ENCODE measurements around the gene PDLIM1.

The PDLIM1 gene

DNA sequence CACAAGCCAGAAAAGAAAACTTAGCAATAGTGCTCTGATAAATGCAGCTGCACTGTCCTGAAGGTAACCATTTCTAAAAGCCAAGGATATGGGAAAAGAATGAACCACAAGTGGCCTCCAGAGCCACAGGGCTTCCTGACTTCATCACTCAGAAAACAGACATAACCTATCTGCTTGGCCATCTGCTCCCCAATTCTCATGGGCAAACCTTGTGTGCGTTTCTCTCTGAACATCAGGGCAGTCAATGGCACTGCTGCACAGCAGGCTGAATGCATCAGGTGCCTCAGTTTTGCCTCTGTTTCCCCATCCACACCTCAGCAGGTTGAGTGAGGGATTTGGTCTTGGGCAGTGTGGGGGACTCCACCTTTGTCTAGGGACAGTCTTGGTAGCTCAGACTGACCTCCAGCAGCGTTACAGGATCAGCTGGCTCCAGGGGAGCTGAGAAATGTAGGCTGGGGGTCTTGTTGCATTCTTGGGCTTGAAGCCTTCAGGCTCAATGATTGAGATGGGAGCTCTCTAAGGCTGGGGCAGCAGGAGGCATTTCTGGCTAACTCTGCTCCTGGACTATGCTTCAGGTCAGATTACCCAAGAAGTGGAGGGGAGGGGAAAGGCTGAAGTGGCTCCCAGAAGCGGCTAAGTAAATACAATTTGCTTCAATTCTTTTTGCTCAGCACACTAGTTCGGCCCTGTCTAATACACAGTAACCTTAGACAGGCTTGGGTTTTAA is 23.6 kb upstream of the PDLIM1 start:
- no peak for DNase-seq (ENCODE audit: low read depth)

DNA sequence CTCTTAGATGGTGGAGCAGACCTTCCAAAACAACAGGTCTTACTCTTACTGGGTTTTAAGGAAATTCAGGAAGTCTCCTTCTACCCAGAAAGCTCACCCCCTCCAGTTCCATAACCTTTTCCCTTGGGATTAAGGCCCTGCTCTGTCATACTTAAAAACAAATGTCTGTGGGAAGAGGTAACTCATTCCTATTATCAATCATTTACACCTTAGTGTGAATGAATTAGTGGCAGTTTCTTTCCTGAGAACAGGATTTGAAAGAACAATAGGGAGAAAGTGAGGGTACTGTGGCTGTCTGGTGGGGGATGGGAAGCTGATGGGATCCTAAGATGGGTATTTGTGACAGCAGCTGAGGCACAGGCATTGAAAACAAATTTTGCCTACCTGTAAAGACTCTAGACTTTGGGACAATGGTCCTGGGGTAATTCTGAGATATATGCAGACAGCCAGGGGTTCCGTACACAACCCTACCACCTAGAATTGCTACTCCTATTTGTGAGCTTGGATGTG is 22.2 kb upstream of the PDLIM1 start:
- no peak for DNase-seq (ENCODE audit: low read depth)

DNA sequence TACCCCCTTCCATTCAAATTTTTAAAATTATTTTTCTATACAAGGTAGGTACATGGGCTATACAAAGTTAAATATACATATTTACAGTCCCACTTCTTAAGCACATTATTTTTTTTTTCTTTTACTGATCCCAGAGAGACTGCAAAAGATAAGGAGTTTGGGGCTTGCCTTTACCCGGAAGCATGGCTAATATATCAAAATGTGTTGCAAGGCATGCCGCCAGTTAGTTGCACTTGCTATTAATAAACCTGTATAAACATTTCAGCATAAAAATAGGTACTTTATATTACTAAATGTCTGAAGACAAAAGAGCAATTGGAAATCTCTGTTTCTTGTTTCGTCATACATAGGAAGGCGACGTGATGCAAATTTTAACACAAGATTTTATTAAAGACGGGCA is 21.5 kb upstream of the PDLIM1 start:
- DNase-seq (ENCODE audit: low read depth): no peak

DNA sequence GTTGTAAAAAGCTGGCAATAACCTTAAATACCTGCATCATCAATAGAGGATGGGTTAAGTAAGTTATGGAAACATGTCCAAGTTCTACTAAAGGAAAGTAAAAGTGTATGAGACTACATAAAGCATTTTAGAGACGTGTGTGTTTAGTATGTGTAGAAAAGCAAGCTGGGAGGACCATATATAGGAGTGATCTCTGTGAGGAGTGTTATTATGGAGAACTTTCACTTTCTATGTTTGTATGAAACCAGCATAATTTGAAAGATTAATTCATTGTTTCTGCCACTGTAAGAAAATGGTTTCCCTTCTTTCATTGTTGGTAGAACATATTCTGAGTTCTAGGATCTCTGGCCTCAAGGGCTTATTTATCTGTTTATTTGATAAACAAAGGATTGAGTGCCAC is 19.2 kb upstream of the PDLIM1 start:
- DNase-seq (ENCODE audit: low read depth): no peak

DNA sequence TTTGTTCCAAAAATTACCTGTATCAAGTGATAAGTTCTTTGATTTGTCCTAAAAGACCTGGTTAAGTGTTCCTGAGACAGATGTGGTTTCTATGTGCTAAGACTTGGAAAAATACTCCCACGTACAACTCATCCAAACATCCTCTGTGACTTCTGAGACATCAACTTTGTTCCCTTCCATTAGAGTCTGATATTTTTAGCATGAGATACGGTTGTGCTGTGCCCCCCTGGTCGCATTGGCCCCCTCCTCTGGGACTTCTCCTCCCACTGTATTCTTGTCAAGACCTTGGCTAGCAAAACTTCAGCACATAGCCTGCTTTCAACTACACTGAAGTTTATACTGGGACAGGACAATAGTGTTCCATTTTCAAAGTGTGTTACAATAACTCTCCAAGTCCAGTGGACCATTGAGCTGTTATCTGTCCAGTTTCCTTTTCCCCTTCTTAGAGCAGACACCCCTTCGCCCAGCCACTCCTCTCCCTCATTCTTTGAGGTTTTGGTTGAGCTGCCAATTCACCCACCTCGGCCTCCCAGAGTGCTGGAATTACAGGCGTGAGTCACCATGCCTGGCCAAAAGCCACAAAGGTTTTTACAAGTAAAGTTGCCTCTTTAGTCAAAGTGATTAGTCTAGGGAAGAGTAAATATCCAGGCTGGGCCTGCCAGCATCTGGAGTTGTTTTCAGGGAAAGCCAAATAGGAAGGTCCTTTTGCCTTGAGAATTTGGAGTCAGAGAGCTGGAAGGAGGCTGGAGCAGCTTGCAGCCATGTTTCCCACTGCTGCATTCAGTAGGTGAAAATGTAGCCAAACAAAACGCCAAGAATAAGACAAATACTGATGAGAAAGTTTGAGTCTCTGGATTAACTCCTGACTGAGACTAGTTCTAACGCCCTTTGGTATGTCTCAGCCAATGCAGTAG is 17.8 kb upstream of the PDLIM1 start:
- DNase-seq (ENCODE audit: low read depth): no peak

DNA sequence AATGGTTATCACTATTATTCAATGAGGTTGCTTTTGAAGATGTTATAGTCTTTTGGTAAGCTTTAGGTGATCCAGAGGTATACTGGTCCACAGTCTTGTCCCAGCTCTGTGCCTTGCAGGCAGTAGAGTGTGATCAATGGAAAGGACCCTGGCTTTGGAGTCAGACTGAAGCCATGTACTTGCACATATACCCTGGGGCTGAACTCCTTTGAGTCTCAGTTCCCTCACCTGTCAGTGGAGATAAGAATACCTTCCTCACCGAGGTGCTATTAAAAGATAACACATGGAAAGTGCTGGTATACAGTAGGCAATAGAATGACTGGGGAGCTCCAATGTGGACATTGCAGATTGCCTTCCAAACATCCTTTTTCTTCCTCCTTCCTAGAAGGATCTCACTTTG is 16.0 kb upstream of the PDLIM1 start:
- no peak for DNase-seq (ENCODE audit: low read depth)

DNA sequence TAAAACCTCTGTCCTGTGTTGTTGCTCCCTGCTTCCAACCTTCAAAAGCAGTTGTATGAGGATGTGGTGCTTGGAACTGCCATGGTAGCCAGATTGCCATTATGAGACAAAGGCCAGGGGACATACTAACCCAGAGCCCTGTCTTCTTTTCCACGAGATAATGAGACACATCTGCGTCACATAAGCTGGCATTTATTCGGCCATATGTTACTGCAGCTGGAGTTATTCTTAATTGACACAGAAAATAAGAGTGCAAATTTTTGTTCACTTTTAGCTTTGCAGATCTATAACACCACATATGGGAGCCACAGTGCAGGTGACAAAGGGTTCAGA is 15.5 kb upstream of the PDLIM1 start:
- no peak for DNase-seq (ENCODE audit: low read depth)

DNA sequence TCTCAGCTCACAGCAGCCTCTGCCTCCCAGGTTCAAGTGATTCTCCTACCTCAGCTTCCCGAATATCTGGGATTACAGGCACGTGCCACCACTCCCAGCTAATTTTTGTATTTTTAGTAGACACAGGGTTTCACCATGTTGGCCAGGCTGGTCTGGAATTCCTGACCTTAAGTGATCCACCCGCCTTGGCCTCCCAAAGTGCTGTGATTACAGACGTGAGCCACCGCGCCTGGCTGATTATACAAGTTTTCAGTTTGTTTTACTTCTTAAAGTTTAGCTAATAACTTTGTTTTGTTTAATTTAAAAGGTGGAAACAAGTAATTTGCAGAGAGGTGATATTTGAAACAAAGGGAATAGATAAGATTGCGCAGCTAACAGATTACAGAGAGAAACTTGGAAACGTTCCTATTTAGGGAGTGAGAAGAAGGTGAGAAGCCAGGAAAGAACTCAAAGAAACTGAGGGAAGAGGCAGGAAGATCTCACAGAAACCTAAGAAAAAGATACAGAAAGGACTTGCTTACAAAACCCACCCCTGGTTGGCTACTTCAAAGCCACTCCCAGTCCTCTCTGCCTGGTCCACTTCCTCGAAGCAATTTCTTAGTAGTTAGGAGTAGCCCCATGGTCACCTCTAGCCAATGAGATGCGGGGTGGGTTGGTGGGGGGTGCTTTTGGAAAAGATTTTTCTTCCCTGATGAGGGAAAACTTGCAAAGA is 15.0 kb upstream of the PDLIM1 start:
- DNase-seq (ENCODE audit: low read depth): no peak

DNA sequence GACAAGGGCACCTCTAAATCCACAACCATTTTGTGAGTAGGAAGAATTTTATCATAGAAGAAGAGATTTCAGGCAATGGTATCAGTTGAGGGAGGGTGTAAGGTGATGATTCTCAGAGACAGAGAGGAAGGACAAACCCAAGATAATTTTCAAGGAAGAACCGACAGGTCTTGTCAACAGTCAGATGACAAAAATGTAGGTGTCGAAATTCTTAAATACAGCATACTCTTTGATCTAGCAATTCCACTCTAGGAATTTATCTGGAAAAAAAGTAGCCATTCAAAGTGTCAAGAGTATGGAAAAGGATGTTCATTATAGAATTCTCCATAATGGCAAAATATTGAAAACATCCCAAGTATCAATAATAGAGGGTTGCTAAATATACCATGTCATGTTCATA is 14.2 kb upstream of the PDLIM1 start:
- DNase-seq (ENCODE audit: low read depth): no peak

DNA sequence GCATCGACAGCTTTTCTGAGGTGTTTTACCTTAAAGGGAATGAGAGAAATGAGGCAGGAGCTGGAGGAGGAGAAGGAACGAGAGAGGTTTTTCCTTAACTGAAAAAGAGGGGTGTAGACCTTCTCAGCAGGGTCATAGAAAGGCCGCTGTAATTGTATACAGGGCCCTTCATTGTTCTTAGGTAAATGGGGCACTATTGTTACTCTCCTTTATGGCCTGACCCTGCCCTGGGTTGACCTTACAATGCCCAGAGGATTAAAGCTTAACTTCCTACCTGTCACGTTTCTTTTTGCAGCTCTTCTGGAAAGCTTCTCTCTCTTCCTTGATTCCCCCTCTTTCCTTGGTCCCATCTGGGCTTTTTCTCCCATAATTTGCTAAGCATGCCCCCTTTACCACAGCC is 13.7 kb upstream of the PDLIM1 start:
- DNase-seq (ENCODE audit: low read depth): no peak

DNA sequence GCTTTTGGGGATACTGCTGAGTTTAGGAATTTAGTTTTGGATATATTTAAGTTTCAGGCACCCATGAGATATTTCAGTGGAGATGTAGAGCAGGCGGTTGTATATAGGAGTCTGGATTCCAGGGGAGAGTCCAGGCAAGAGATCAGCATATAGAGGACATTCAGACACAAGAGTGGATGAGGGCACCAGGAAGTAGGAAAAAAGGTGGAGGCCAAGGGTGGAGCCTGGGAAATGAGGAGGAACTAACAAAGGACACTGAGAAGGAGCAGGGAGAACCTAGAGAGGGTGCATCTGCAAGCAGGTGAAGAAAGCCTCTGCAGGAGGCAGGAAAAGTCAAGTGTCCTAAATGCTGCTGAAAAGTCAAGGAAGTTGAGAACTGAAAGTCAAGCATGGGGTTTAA is 13.1 kb upstream of the PDLIM1 start:
- DNase-seq (ENCODE audit: low read depth): no peak

DNA sequence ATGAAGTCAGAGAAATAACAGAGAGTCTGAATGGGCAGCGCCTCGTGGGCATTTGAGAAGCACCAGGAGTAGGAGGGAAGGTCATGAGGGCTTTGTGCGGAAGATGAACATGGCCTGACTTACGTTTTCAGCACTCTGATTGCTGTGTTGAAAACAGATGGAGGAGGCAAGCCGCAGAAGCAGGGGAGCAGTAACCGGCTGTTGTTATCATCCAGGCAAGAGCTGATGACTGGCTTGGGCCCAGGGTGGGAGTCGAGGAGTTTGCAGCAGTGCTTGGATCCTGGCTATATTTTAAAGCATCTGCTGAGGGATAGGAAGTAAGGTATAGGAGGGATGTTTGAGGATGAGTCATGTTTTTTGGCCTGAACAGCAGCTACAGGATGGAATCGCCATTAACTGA is 12.7 kb upstream of the PDLIM1 start:
- no peak for DNase-seq (ENCODE audit: low read depth)

DNA sequence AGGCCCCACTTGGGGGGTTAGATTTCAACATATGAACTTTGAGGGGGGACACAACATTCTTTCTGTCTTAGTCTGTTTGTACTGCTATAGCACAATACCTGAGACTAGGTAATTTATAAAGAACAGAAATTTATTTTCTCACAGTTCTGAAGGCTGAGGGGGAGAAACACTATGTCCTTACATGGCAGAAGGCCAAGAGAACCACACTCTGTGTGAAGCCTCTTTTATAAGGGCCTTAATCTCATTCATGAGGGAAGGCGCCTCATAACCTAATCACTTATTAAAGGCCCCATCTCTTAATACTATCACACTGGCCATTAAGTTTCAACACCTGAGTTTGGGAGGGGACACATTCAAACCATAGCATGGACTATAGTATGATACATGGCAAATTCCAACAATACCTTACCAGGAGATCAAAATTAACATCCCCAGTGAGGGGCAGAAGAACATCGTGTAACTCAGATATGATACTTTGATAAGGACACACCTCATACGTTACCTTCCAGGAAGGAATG is 9.3 kb upstream of the PDLIM1 start:
- DNase-seq (ENCODE audit: low read depth): no peak

DNA sequence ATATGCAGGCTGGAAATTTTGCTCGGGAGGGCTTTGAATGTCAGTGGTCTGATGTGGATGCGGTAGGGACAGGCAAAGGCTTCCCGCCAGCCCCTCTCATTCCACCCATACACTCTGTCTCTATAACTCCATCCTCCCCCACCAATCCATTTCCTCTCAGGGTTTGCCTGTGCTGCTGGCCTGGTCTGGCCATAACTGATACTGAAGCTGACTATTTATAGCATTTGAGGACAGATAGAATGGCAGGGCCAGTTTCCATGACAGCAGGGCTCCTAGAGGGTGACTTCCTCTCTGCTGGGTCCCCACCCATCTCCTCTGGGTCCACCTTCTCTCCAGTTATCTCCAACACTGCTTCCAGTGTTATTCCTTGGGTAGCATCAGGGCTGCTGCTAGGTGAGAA is 6.6 kb upstream of the PDLIM1 start:
- DNase-seq (ENCODE audit: low read depth): no peak

DNA sequence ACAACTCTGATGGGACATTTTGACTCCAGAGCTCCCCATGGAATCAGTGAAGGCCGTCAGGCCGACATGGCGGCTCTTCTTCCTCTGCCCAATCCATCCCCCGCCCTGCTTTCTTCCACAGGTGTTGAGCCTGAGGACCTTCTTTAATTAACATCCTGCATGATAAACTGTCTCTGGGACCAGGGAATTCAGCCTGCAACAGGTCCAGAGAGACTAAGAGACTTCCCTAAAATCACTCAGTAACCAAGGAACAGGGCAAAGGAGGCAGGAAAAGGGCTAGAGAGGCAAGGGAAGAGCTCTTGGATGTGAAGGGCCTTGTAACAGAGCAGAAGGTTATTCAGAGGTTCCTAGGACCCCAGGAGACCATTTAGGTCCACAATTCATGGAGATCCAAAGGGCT is 6.0 kb upstream of the PDLIM1 start:
- DNase-seq (ENCODE audit: low read depth): no peak

DNA sequence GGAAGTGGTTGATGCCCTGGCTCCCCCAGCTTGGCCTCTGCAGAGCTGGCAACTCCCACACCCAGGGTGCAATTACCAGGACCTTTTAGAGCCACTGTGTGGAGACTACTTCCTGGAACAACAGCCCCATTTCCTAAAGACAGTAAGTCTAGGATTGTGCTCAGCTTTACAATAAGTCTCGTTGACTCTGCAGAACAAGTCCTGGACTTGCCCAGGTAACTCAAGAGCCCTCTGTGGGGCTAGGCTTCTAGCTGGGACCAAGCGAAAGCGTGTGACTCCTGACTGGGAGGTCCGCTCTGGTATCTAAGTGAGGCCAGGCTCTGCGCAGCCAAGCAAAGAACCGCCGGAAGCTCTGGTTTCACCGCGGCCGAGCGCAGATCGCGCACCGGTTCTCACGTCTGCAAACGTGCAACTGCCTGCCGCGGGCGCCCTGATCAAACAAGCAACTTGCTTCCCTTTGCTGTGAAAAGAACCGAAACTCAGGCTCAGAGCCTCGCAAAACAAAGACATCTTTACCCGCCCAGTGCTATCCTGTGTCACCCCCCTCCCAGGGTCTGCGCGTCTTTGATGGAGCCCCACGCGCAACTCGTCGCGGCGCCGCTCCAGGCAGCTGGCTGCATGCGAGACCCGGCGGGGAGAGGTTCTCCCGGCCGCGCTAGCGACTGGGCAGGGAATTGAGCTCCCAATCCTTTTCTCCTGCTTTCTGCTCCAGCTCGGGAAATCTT is 4.4 kb upstream of the PDLIM1 start:
- no peak for DNase-seq (ENCODE audit: low read depth)

DNA sequence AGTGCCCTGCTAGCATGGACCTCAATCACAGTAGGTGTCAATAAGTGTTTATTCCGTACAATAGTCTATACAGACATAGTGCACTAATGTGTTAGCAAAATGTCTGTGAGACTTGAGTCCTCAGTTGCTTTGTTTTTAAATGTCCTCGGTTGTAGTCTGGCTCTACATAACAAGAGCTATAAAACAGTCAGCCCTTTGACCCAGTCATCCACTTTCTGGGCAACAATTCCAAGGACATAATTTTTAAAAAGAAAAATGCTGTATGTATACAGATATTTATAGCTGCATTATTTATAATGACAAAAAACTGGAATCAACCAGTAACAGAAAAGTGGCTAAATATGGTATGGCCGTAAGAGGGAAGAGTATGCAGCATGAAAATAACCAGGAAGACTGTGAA is 2.8 kb upstream of the PDLIM1 start:
- no peak for DNase-seq (ENCODE audit: low read depth)

DNA sequence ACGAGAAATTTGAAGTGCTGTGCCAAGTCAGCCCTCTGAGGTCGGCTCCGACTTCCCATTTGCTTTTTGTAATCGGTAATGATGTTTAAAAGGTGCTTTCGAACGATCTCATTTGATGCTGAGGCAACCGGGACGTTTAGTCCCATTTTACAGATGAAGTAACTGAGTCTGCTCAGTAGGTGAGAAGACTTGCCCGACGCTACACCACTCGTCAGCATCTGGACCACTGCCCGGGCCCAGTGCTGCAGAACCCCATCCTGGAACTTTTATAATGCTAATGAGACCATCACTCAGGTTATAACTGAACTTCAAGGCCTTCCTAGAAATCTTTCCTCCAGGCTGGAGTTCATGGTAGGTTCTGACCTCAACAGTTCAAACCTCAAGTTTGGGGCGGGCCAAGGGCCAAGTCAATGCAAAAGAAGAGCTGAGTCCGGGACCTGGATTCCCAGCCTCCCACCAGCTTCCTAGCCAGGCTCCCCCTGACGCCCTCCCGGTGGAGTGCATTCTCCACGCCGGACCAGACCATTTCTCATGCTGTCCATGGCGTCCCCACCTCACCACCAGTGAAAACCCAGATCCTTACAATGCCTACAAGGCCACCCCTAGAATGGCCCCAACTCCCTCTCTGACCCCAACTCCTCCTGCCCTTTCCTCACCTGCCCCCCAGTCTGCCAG is 699 bp upstream of the PDLIM1 start:
- DNase-seq (ENCODE audit: low read depth): no peak

DNA sequence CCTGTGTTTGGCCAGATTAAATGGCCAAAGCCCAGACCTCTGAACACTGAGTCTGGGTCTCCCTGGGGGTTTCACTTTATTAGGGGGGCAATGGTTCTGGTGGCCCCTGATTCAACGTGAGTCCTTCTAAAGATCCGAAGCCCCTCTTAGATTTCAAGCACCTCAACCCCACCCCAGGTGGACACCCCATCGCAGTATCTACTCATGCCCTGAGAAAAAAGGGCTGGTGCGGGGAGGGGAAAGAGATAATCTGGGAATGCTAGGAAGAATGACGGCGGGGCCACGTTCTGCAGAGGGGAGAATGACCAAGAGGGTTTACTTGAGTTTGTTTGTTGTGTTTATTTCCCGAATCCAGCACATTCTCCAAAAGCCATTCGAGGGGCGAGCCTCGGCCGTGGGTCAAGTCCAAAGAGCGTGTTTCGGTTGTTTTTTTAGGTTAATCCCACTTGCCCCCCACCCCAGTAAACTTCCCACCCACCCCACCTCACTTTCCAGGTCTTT is 832 bp downstream of the PDLIM1 start:
- DNase-seq (ENCODE audit: low read depth): no peak

DNA sequence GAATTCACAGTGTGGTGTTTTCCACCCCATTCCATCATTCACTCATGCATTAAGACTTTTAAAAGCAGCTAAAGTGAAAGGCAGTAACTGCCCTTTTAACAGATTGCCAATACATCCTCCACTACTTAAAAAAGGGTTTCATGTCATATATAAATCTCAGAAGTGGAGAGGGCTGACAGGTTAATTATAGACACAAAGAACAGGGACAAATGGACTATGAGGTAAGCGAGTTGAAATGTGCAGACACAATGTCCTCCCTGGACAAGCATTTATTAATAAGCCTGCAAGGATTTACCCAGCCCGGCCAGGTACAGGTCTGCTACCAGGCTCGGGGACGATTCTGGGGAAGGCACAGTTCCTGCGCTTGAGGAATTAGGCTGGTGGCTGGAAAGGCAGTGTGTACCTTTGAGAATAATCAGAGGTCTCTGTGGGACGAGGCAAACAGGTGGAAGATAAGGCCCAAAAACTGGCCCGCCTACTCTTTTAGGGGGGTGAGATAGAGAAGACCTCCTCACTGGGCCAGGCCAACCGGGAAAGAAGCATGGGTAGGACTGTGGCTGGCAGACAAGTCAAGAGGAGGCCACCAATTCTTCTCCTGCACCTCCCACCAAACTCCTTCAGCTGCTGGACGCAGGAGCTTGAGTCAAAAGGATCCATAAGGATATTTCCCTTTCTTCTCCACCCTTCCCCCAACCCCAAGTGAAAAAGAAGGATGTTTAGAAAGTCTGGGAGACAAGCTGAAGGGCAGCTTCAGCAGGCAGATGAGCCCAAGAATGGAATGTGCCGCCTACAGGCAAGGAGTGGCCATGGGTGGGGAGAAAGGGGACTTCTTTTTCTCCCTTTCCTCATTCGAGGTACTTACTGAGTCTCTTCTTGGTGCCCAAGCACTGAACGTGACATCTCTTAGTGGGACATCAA is 1.5 kb downstream of the PDLIM1 start:
- DNase-seq (ENCODE audit: low read depth): no peak
